ENCODE measurements around the gene RND2.

DNA sequence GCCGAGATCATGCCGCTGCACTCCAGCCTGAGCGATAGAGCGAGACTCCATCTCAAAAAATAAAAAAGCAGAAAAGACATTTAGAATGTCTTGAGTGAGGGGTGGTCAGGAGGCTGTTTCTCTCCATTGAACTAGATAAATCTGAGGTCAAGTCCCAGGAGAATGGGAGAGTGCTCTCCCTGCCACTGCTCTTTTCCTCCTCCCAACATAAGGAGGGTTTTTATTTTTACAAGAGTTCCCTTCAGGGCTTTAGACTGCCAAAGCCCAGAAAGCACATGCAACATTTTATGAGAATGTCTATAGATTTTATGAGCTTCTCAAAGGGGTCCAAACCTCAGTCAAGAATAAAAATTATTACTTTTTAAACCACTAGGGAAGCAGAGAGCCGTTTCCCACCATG, 1.6 kb downstream of the RND2 start:
- TF ChIP-seq, protein P1, sequence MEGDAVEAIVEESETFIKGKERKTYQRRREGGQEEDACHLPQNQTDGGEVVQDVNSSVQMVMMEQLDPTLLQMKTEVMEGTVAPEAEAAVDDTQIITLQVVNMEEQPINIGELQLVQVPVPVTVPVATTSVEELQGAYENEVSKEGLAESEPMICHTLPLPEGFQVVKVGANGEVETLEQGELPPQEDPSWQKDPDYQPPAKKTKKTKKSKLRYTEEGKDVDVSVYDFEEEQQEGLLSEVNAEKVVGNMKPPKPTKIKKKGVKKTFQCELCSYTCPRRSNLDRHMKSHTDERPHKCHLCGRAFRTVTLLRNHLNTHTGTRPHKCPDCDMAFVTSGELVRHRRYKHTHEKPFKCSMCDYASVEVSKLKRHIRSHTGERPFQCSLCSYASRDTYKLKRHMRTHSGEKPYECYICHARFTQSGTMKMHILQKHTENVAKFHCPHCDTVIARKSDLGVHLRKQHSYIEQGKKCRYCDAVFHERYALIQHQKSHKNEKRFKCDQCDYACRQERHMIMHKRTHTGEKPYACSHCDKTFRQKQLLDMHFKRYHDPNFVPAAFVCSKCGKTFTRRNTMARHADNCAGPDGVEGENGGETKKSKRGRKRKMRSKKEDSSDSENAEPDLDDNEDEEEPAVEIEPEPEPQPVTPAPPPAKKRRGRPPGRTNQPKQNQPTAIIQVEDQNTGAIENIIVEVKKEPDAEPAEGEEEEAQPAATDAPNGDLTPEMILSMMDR (IDR thresholded peaks at IDR 0.05) = no peak
- TF ChIP-seq, protein P2, sequence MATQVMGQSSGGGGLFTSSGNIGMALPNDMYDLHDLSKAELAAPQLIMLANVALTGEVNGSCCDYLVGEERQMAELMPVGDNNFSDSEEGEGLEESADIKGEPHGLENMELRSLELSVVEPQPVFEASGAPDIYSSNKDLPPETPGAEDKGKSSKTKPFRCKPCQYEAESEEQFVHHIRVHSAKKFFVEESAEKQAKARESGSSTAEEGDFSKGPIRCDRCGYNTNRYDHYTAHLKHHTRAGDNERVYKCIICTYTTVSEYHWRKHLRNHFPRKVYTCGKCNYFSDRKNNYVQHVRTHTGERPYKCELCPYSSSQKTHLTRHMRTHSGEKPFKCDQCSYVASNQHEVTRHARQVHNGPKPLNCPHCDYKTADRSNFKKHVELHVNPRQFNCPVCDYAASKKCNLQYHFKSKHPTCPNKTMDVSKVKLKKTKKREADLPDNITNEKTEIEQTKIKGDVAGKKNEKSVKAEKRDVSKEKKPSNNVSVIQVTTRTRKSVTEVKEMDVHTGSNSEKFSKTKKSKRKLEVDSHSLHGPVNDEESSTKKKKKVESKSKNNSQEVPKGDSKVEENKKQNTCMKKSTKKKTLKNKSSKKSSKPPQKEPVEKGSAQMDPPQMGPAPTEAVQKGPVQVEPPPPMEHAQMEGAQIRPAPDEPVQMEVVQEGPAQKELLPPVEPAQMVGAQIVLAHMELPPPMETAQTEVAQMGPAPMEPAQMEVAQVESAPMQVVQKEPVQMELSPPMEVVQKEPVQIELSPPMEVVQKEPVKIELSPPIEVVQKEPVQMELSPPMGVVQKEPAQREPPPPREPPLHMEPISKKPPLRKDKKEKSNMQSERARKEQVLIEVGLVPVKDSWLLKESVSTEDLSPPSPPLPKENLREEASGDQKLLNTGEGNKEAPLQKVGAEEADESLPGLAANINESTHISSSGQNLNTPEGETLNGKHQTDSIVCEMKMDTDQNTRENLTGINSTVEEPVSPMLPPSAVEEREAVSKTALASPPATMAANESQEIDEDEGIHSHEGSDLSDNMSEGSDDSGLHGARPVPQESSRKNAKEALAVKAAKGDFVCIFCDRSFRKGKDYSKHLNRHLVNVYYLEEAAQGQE (IDR thresholded peaks at IDR 0.05; ENCODE audit: insufficient read depth in 1 of 2, low read depth in 2 of 2, low read length in 1 of 2) = no peak
- no peak for TF ChIP-seq SIN3A (IDR thresholded peaks at IDR 0.05; ENCODE audit: borderline replicate concordance, insufficient read depth, low read depth, low read length)
